Measurements from ENCODE around the gene DENND1A. TPM values are rescaled to one million over a fixed set of nuclear protein-coding genes. Genes with fewer than 3 reads are reported as not detected.
"Not testable (repeated sequence)": the region's sequence is repeated elsewhere in the genome, so short reads cannot be mapped to it uniquely, and the experiment has no call there.

The DENND1A gene, protein sequence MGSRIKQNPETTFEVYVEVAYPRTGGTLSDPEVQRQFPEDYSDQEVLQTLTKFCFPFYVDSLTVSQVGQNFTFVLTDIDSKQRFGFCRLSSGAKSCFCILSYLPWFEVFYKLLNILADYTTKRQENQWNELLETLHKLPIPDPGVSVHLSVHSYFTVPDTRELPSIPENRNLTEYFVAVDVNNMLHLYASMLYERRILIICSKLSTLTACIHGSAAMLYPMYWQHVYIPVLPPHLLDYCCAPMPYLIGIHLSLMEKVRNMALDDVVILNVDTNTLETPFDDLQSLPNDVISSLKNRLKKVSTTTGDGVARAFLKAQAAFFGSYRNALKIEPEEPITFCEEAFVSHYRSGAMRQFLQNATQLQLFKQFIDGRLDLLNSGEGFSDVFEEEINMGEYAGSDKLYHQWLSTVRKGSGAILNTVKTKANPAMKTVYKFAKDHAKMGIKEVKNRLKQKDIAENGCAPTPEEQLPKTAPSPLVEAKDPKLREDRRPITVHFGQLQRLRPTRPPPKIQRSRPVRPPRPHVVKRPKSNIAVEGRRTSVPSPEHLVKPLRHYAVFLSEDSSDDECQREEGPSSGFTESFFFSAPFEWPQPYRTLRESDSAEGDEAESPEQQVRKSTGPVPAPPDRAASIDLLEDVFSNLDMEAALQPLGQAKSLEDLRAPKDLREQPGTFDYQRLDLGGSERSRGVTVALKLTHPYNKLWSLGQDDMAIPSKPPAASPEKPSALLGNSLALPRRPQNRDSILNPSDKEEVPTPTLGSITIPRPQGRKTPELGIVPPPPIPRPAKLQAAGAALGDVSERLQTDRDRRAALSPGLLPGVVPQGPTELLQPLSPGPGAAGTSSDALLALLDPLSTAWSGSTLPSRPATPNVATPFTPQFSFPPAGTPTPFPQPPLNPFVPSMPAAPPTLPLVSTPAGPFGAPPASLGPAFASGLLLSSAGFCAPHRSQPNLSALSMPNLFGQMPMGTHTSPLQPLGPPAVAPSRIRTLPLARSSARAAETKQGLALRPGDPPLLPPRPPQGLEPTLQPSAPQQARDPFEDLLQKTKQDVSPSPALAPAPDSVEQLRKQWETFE
- total RNA-seq: 13.6 TPM
- long read RNA-seq, partial matches to known transcripts: 2 of 6 reads
- long read RNA-seq, other reads (novel, unspliced or antisense): 4 of 6 reads

DNA sequence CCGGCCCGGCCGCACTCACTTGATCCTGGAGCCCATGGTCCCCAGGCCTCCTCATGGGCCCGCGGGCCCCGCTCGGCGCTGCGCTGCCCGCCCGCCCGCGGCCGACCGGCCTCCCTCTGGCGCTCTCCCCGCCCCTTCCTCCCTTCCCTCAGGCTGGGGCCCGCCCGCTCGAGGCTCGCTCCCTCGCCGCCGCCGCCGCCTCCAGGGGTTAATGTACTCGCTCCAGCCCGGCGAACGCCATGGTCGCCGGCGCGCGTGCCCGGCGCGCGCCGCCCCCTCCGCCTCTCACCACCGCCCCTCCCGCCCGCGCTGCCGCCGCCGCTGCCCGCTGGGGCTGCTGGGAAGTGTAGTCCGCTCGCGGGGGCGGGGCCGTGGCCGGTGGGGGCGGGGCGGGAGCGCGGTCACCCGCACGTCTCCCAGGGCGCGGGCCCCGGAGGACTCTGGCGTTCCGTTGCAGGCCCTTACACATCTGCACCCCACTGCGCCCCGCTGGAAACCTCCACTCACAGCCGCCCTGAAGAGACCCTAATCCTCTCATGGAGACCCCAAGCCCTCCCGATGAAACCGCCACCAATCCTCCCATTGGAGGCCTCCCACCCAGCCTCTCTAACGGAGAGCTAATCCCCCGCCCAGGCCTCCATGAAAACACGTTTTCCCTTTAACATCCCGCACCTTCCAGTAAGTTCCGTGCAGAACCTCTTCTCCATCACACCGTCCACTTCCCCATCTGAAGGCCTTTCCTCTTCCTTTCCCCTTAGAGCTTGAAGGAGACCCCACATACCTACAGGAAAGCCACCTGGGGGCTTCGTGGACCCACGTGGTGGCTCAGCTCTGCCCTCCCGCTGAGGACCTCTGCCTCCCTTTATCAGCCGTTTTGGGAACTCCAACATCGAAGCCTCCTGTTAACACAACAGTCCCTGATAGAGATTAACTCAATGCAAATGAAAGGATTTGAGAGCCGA, at the start of gene DENND1A:
DENND1A (minus strand) TSS at position 257 of the 962 bp plus-strand sequence; CDS start at position 36, 221 bp downstream.
- DNase-seq (ENCODE audit: missing footprints) (peak; percentile 96), ATAC-seq (peak; percentile 98)
- intact Hi-C loops (cut with DNase I): loop anchor here (10.0 kb wide), 1 partner anchor 185 kb away; no protein-coding TSS in a partner anchor

- ATAC-seq (no peak), DNase-seq (ENCODE audit: missing footprints) (no peak)
- intact Hi-C loops (cut with DNase I): no loop called here
Measured at GRCh38 chr9:123978981-123979380, 49.1 kb upstream of the DENND1A start.

- ATAC-seq; intact Hi-C loops (cut with DNase I); DNase-seq (ENCODE audit: missing footprints): not testable (repeated sequence)
Measured at GRCh38 chr9:123976579-123976978, 46.7 kb upstream of the DENND1A start.

DNA sequence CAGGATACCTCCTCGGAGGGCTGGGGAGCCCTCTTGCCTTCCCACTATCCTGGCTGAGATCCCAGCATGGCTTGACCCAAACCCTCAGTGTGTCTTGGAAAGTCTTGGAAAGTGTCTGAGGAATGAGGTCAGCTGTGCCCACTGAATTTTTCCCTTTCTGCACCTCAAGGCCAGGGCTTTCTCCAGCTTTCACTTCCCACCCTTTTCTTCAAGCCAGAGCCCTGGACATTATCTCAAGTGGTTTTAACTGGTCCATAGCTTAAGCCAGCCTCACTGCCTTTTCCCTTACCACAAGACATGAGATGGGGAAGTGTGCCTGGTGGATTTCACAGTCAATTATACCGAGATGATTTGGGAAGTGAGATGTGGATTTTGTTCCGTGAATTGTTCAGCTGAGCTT, 45.9 kb upstream of the DENND1A start:
- ATAC-seq (no peak), DNase-seq (ENCODE audit: missing footprints) (no peak)
- intact Hi-C loops (cut with DNase I): no loop called here

DNA sequence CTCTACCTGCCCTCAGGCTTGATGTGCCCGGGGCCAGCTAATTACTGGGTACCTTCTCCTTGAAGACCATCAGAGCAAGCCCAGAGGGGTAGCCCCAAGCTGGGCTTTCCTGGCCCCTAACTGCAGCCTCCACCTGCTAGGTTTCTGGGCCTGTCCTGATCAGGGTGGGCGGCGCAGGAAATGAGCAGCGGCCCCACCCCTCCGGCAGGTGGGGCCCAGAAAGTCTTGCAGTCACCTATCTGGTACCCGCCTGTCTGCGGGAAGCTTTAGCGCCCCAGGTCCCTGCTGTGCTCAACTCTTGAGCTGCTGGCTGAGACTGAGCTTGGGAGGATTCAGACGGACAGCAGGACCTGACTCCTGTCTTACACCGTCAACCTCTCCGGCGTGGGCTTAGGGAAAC, 44.5 kb upstream of the DENND1A start:
- DNase-seq (ENCODE audit: missing footprints) (no peak), ATAC-seq (no peak)
- intact Hi-C loops (cut with DNase I): no loop called here

DNA sequence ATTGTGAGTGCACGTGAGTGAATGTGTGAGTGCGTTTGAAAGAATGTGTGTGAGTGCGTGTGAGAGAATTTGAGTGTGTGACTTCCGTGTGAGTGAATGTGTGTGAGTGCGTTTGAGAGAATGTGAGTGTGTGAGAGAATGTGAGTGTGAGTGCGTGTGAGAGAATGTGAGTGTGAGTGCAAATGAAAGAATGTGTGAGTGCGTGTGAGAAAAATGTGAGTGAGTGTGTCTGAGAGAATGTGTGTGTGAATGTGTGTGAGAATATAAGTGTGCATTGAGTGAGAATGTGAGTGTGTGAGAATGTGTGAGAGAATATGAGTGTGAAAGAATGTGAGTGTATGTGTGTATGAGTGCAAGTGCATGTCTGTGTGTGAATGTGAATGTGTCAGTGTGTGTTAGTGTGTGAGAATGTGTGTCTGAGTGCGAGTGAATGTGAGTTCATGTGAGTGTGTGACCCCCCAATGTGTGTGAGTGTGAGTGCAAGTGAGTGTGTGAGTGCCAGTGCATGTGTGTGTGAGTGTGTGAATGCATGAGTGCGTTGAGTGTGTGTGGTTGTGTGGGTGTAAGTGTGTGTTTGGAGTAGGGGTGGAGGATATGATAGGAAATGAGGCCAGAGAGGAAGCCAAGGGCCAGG, 43.8 kb upstream of the DENND1A start:
- intact Hi-C loops (cut with DNase I): no loop called here
- no peak for ATAC-seq
- DNase-seq (ENCODE audit: missing footprints): no peak

DNA sequence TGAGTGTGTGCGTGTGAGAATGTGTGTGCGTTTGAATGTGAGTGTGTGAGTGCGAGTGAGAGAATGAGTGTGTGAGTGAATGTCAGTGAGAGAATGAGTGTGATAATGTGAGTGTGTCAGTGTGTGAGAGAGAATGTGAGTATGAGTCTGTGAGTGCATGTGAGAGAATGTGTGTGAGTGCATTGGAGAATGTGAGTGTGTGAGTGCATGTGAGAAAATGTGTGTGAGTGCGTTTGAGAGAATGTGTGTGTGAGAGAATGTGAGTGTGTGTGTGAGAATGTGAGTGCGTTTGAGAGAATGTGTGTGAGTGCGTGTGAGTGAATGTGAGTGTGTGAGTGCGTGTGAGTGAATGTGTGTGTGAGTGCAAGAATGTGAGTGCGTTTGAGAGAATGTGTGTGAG, 42.7 kb upstream of the DENND1A start:
- no peak for DNase-seq (ENCODE audit: missing footprints)

DNA sequence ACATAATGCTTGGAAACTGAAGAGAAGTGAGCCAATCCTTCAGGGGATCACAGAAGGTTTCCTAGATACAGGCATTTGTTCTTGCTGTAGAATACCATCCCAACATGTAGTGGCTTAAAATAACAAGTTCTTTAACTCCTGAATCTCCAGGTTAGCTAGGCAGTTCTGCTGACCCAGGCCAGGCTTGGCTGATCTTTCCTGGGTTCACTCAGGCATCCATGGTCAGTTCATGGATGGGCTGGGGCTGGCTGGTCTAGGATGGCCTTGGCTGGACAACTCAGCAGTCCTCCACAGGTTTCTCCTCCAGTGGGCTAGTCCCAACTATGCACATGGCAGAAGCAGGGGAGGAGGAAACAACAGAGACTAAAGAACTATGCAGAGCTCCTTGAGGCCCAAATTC, 37.4 kb upstream of the DENND1A start:
- ATAC-seq (no peak), DNase-seq (ENCODE audit: missing footprints) (no peak)
- intact Hi-C loops (cut with DNase I): no loop called here

More for the DNA sequence above, 42.7 kb upstream of the DENND1A start:
- intact Hi-C loops (cut with DNase I): no loop called here
- no peak for ATAC-seq

DNA sequence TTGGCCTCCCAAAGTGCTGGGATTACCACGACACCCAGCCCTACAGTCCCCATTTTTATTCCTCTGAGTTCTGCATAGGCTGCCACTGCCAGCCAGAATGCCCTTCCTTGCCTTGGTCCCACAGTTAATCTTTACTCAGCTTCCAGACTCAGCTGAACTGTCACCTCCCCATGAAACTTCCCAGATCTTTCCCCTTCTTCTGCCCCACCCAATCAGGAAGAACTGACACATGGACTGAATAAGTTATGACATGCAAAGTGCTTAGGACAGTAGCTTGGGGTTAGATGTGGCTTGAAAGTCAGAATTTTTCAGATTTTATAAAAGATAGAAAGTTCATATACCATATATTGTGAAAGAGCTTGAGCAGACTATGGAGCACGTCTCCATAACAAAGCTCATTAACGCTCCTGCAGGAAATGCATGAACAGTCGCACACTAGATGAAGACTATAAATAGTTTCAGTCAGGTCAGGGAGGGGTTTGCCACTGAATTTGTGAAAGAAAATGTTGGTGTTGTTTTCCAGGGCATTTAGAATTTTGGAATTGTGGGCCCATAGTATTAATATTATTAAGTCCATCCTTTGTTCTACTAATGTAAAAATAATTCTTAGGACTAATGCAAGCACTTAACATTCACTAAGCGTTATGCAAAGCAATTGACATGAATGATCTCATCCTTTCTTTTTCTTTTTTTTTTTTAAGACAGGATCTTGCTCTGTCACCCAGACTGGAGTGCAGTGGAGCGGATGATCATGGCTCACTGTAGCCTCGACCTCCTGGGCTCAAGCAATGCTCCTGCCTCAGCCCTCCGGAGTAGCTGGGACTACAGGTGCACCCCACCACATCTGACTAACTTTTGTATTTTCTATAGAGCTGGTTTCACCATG, 36.1 kb upstream of the DENND1A start:
- DNase-seq (ENCODE audit: missing footprints) (no peak), ATAC-seq (no peak)
- intact Hi-C loops (cut with DNase I): no loop called here

- no peak for ATAC-seq
- DNase-seq (ENCODE audit: missing footprints): no peak
Measured at GRCh38 chr9:123964761-123965160, 34.8 kb upstream of the DENND1A start.

DNA sequence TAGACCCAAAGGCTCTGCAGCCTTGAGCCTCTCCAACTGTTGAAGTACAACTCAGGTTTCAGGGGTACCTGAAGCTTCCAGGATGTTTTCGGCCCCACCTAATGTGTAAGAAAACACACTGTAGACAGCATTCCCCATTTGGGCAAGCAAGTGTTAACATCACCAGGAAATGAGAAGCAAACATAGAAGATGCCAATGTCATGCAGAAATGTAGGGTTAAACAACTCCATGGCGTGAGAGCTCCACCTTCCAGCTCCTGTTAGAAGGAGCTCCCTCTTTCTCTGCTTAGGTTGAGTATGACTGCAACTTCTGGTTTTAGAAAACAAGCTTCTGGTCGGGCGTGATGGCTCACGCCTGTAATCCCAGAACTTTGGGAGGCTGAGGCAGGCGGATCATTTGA, 31.0 kb upstream of the DENND1A start:
- DNase-seq (ENCODE audit: missing footprints): no peak
- intact Hi-C loops (cut with DNase I): no loop called here
- no peak for ATAC-seq

More at GRCh38 chr9:123964761-123965160, 34.8 kb upstream of the DENND1A start:
- intact Hi-C loops (cut with DNase I): no loop called here

DNA sequence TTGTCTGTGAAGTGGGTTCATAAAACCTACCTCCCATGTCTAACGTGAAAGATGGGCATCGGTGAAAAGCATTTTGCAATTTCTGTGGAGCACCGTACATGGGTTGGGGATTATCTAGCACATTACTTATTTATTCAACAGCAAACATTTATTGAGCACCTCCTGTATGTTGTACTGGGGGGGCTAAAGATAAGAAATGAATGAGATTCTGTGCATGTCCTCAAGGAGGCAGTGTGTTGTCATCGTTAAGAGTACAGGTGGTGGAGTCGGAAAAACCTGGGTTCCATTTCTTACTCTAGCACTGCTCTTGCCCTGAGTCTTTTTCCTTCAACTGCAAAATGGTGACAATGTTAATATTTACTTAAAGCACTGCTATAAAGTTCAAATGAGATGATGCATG, 30.4 kb upstream of the DENND1A start:
- DNase-seq (ENCODE audit: missing footprints) (no peak), ATAC-seq (no peak)
- intact Hi-C loops (cut with DNase I): no loop called here

DNA sequence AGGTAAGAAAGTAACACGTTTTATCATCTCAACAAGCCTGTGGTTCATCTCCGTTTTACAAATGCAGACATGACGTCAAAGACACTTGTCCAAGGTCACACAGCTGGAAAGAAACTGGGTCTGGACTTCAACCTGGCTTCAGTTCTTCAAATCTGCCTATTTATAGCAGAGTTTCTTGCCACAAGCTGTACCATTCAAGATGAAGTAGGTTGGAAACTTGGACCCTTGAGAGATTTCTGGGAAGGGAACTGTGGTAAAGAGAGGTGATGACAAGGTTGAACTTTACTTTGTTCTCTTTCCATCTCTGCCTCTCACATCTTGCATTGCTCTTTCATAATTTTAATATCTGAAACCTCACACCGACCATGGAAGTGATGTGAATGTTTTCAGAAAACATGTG, 29.9 kb upstream of the DENND1A start:
- DNase-seq (ENCODE audit: missing footprints) (no peak), ATAC-seq (no peak)
- intact Hi-C loops (cut with DNase I): no loop called here

- intact Hi-C loops (cut with DNase I): no loop called here
- no peak for ATAC-seq
- DNase-seq (ENCODE audit: missing footprints): no peak
Measured at GRCh38 chr9:123957731-123958130, 27.8 kb upstream of the DENND1A start.

- intact Hi-C loops (cut with DNase I): no loop called here
- ATAC-seq: no peak
- DNase-seq (ENCODE audit: missing footprints): no peak
Measured at GRCh38 chr9:123957168-123957721, 27.3 kb upstream of the DENND1A start.

DNA sequence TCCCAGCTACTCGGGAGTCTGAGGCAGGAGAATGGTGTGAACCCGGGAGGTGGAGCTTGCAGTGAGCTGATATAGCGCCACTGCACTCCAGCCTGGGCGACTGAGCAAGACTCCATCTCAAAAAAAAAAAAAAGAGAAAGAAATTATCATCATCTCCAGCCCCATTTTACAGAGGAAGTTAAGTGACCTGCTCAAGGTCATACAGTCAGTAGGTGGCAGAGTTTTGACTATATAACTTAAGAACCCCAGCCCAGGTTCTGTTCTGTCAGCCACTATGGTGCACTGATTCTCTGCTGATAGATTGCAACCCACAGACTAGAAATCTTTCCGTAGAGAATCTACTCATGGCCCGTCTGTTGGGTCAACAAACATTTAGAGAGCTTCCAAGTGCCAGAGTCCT, 25.7 kb upstream of the DENND1A start:
- ATAC-seq (no peak), DNase-seq (ENCODE audit: missing footprints) (no peak)
- intact Hi-C loops (cut with DNase I): no loop called here
